ENCODE data around the gene SEMA3G. TPM values are rescaled to one million over a fixed set of nuclear protein-coding genes. Genes with fewer than 3 reads are reported as not detected.

SEMA3G gene
- total RNA-seq, 4 donors from 2014 or later: 6.7 to 33.9 (median 20.3) TPM

- no peaks in the 10 kb centered on the region for H3K27me3 ChIP-seq
- H3K9me3 ChIP-seq: no peaks in the 10 kb centered on the region
- no peak overlapping the region for H3K4me3 ChIP-seq
- no CpG with 5 or more reads among the region's 14 CpGs for WGBS, 2 donors (ENCODE audit: low coverage in 1 of 2)
- ATAC-seq: no peak
- no peak overlapping the region for H3K27ac ChIP-seq
- H3K36me3 ChIP-seq: peaks cover 0 to 20% of the 10 kb centered on the region in 2 donors
- no peaks in the 10 kb centered on the region for H3K4me1 ChIP-seq
- TF ChIP-seq CTCF (IDR thresholded peaks at IDR 0.05) (no peak), POLR2AphosphoS5 (IDR thresholded peaks at IDR 0.05) (no peak), EP300 (IDR thresholded peaks at IDR 0.05) (no peak), POLR2A (IDR thresholded peaks at IDR 0.05) (no peak)
Observed at GRCh38 chr3:52383446-52383845, 61.5 kb downstream of the SEMA3G start.

Other genes starting within 250 kb of the SEMA3G start
- gene ALAS1, start 246.9 kb downstream of the SEMA3G start, total RNA-seq: 10 to 100 TPM; 30.0 to 50.8 (median 35.8) TPM
- not detected for gene TLR9, start 219.5 kb downstream of the SEMA3G start, total RNA-seq
- gene TWF2, start 205.9 kb downstream of the SEMA3G start, total RNA-seq: 10 to 100 TPM; 46.8 to 79.5 (median 69.2) TPM
- 10 to 100 TPM; 20.3 to 36.6 (median 29.9) TPM for gene PPM1M, start 199.3 kb downstream of the SEMA3G start, total RNA-seq
- gene WDR82, start 166.5 kb downstream of the SEMA3G start, total RNA-seq: 10 to 100 TPM; 63.7 to 92.0 (median 86.7) TPM
- 1 to 10 TPM; 2.6 to 7.7 (median 3.1) TPM for gene GLYCTK, start 157.3 kb downstream of the SEMA3G start, total RNA-seq
- gene DNAH1, start 128.8 kb downstream of the SEMA3G start, total RNA-seq: 1 to 10 TPM; 3.2 to 8.1 (median 6.2) TPM
- 10 to 100 TPM; 72.4 to 81.0 (median 75.9) TPM for gene BAP1, start 35.1 kb downstream of the SEMA3G start, total RNA-seq
- gene PHF7, start 34.4 kb downstream of the SEMA3G start, total RNA-seq: 10 to 100 TPM in 2 of 4 donors, 1 to 10 TPM in 2; 7.1 to 16.8 (median 10.7) TPM
- 1 to 10 TPM in 3 of 4 donors, not detected in 1; 1.9 to 4.6 (median 2.4) TPM for gene TNNC1, start 8.9 kb upstream of the SEMA3G start, total RNA-seq
- gene NISCH, start 10.5 kb upstream of the SEMA3G start, total RNA-seq: 10 to 100 TPM; 56.7 to 95.9 (median 78.9) TPM
- gene STAB1, start 50.2 kb upstream of the SEMA3G start, total RNA-seq: 100 to 1,000 TPM in 2 of 4 donors, 10 to 100 TPM in 2; 76.2 to 167 (median 95.8) TPM
- gene NT5DC2, start 88.8 kb upstream of the SEMA3G start, total RNA-seq: 10 to 100 TPM; 21.7 to 69.5 (median 34.7) TPM
- 10 to 100 TPM in 2 of 4 donors, 1 to 10 TPM in 2; 1.9 to 47.5 (median 18.7) TPM for gene UQCC5, start 91.5 kb upstream of the SEMA3G start, total RNA-seq
- 100 to 1,000 TPM in 1 of 4 donors, 10 to 100 TPM in 3; 73.9 to 105 (median 98.4) TPM for gene PBRM1, start 240.8 kb upstream of the SEMA3G start, total RNA-seq
- 10 to 100 TPM; 36.4 to 83.7 (median 51.7) TPM for gene GNL3, start 240.9 kb upstream of the SEMA3G start, total RNA-seq

Data from gastroesophageal sphincter (tissue), 4 donors.